Heart right ventricle (tissue), 16 donors: ENCODE data around the gene CREBRF. TPM values are rescaled to one million over a fixed set of nuclear protein-coding genes. Genes with fewer than 3 reads are reported as not detected.

Experiments used
- ATAC-seq, 8 donors: fragments of 200-7000 bp; cut with Tn5 transposase; one replicate each; pipeline ENCODE4 v1.9.1; 2020; ENCODE audit warnings: mild to moderate bottlenecking in 8 of 8, moderate library complexity in 8 of 8, moderate number of reproducible peaks in 1 of 8
- DNase-seq, 2 donors: peaks; one replicate each; pipeline ENCODE4 v3.0.0-alpha.2; 2020
- H3K27ac ChIP-seq, 10 donors: fragments of 200-600 bp; sonication (generic) in 2 of 10; one replicate each; pipeline versions ENCODE4 v1.5.0 to v1.8.0; 2020 to 2022; ENCODE audit warnings: mild to moderate bottlenecking in 3 of 10
- H3K27me3 ChIP-seq, 7 donors: fragments of 200-600 bp; one replicate each; pipeline ENCODE4 v1.8.0; 2021 to 2022; ENCODE audit warnings: mild to moderate bottlenecking in 2 of 7
- H3K36me3 ChIP-seq, 9 donors: fragments of 200-600 bp; sonication (generic) in 1 of 9; one replicate each; pipeline versions ENCODE4 v1.5.0 to v1.8.0; 2020 to 2022; ENCODE audit warnings: mild to moderate bottlenecking in 2 of 9
- H3K4me1 ChIP-seq, 9 donors: fragments of 200-600 bp; sonication (generic) in 1 of 9; one replicate each; pipeline versions ENCODE4 v1.5.0 to v1.8.0; 2020 to 2022; ENCODE audit warnings: mild to moderate bottlenecking in 4 of 9
- H3K4me3 ChIP-seq, 10 donors: fragments of 200-600 bp; sonication (generic) in 2 of 10; one replicate each; pipeline versions ENCODE4 v1.5.0 to v1.8.0; 2020 to 2022; ENCODE audit warnings: mild to moderate bottlenecking in 7 of 10, moderate library complexity in 2 of 10
- H3K9me3 ChIP-seq, 11 donors: fragments of 200-600 bp in 10 of 11; sonication (generic) in 2 of 11; one replicate each; pipeline versions ENCODE4 v1.5.0 to v1.8.0; 2013 to 2022; ENCODE audit warnings: mild to moderate bottlenecking in 2 of 11, control low read depth in 1 of 11, moderate library complexity in 1 of 11
- WGBS, 2 donors: extraction: QIAGEN DNeasy Blood & Tissue Kit; methylation state at CpG; one replicate each; pipeline ENCODE4 v1.1.7; 2013; ENCODE audit warnings: inconsistent platforms in 1 of 2; 5-methylcytosine and 5-hydroxymethylcytosine counted together
- intact Hi-C, 10 donors: fragments of 100-400 bp; cut with DNase I; formaldehyde crosslinking; loops; one replicate each; pipeline versions ENCODE4 v1.11.1 to v1.14.2; 2022
- polyA plus RNA-seq, 2 donors: library from polyadenylated mRNA; stranded (reverse); fragments of 200-250 nt; gene quantifications; one replicate each; pipeline ENCODE4 v1.2.3, GENCODE V29; 2013
- total RNA-seq, 10 donors: library from RNA; stranded (reverse); fragmentation: NEBNext Ultra II Directional in 3 of 10; extraction: Animal tissue kit (Norgen Biotek cat#: 25700) in 3 of 10; gene quantifications; one replicate each; pipeline versions ENCODE4 v1.2.1 to v1.2.4, GENCODE V29; 2021 to 2023
- TF ChIP-seq, protein P1 (sequence below), 9 donors: fragments of 200-600 bp; sonication (generic) in 2 of 9; IDR thresholded peaks; one replicate each; pipeline versions ENCODE4 v1.5.0 to v1.8.0; 2021 to 2022; ENCODE audit warnings: antibody characterized with exemption in 9 of 9, mild to moderate bottlenecking in 5 of 9, moderate library complexity in 1 of 9
- donor health status: Arrhythmogenic right ventricular cardiomyopathy.
- donor health status: ischemic (EF 13 %, LVEDD 7.1; RV severe dilation, severe dysfunction).
- donor health status: healthy with polysubstance abuse.
- donor health status: DM: no; HTN: yes; CAD: no.
- donor health status: DM: no; HTN: no; CAD: no.
- donor health status: ischemic (EF 25% LVEDD 6.9; RV normal size, moderate dysfunction).
- donor health status: ischemic (EF 25% LVEDD 5.7; RV mildly dilated, moderate dysfunction).
- donor health status: healthy.
- donor health status: DM: yes; HTN: yes; CAD: no.
- donor health status: Ischemic cardiomyopathy.
- donor health status: ischemic (EF 35%, LVEDD 5.7; RV mildly dilated, moderate dysfunction).
- donor health status: nonischemic (EF 11% LVEDD 7.7; RV severe dilation, severe dysfunction).
- donor health status: DM: yes; HTN: yes; CAD: no.
- donor health status: PGD.
- donor health status: ischemic (EF 29% LVEDD 5.4; RV normal size, mild dysfunction).
- donor health status: nonischemic (EF 23%, LVEDD 6.1; RV moderate dilation, normal function).

Gene CREBRF
- total and polyA plus RNA-seq, 12 donors = 1.5 to 31.1 (median 27.7) TPM

DNA sequence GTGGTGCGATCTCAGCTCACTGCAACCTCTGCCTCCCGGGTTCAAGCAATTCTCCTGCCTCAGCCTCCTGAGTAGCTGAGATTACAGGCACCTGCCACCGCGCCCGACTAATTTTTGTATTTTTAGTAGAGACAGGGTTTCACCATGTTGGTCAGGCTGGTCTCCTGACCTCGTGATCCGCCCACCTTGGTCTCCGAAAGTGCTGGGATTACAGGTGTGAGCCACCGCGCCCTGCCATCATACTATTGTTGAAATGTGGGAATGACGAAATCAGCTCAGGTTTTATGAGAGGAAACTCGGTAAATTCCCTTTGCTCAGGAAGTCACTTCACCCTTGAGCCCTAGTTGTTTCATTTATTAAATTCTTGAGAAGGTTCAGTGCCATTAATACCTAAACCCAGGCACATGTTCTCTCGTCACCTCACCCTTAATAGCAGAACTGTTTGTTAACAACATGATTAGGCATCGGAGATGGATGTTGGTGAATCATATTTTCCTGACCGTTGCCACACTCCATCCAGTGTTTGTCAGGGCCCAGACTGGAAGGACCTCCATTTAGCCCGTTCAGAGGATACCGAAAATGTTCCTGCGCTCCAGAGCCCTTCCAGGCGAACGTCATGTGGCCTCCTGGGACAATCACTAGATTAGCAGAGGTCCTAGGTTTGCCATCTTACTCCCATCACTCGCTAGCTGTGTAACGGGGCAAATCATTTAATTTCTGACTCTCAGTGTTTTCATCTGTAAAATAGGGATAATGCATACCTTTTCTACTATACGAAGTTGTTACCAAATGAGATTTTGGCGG is 20.0 kb upstream of the CREBRF start:
- H3K4me3 ChIP-seq = peak overlapping the region in 2 of 10 donors; percentile 22 to 28
- no peaks in the 10 kb centered on the region for H3K27me3 ChIP-seq
- TF ChIP-seq, protein P1, sequence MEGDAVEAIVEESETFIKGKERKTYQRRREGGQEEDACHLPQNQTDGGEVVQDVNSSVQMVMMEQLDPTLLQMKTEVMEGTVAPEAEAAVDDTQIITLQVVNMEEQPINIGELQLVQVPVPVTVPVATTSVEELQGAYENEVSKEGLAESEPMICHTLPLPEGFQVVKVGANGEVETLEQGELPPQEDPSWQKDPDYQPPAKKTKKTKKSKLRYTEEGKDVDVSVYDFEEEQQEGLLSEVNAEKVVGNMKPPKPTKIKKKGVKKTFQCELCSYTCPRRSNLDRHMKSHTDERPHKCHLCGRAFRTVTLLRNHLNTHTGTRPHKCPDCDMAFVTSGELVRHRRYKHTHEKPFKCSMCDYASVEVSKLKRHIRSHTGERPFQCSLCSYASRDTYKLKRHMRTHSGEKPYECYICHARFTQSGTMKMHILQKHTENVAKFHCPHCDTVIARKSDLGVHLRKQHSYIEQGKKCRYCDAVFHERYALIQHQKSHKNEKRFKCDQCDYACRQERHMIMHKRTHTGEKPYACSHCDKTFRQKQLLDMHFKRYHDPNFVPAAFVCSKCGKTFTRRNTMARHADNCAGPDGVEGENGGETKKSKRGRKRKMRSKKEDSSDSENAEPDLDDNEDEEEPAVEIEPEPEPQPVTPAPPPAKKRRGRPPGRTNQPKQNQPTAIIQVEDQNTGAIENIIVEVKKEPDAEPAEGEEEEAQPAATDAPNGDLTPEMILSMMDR (IDR thresholded peaks at IDR 0.05) = no peak
- H3K9me3 ChIP-seq = no peaks in the 10 kb centered on the region
- intact Hi-C loops = no loop called here
- peaks cover 0 to 39% (median 16%) of the 10 kb centered on the region in 9 donors for H3K4me1 ChIP-seq
- DNase-seq (no peak), ATAC-seq (no peak)
- H3K36me3 ChIP-seq = peaks cover 0 to 23% (median 8%) of the 10 kb centered on the region in 9 donors
- 90 to 91% methylated on average over 24 of the region's 24 CpGs for WGBS, 2 donors
- H3K27ac ChIP-seq = peak overlapping the region in 9 of 10 donors; percentile 4 to 87 (median 62)

DNA sequence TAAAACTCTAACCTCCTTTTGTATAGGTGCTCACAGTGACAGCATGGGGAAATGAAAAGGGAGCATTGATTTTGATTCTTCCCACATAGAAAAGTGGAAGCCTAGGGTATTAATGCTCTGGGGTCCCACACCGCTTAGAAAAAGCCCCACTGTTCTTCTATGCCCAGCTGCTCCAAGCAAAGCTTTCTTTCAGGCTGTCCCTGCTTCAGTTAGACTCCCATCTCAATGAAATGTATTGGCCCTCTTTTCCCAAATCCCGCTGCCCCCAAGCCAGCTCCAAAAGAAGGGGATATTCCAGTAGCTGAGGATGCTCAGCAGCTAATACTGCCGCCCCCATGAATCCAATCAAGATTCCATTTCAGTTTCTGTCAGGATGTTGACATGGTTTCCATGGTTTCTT is 17.0 kb upstream of the CREBRF start:
- Histone ChIP-seq H3K4me1 (peaks cover 0 to 32% (median 16%) of the 10 kb centered on the region in 9 donors), H3K36me3 (peaks cover 0 to 17% (median 8%) of the 10 kb centered on the region in 9 donors), H3K4me3 (no peak overlapping the region), H3K27ac (no peak overlapping the region), H3K27me3 (no peaks in the 10 kb centered on the region), H3K9me3 (no peaks in the 10 kb centered on the region)
- intact Hi-C loops = no loop called here
- TF ChIP-seq, protein P1 (IDR thresholded peaks at IDR 0.05) = no peak
- 82 to 83% methylated on average over 3 of the region's 3 CpGs for WGBS, 2 donors
- DNase-seq = no peak
- ATAC-seq = no peak

DNA sequence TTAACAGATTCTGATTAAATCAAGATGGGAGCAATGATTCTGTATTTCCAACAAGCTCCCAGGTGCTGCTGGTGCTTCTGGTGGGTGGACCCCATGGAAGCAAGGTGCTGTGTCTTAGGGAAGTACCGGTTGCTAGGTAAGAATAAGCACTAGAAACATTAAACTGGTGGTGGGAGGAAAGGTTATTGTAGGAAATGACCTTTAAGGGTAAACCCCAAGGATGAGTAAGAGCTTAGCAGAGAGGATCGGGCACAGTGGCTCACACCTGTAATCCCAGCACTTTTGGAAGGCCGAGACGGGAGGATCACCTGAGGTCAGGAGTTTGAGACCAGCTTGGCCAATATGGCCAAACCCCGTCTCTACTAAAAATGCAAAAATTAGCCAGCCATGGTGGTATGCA is 16.2 kb upstream of the CREBRF start:
- peaks cover 0 to 9% (median under 1%) of the 10 kb centered on the region in 9 donors for H3K36me3 ChIP-seq
- ATAC-seq = no peak
- TF ChIP-seq, protein P1 (IDR thresholded peaks at IDR 0.05) = no peak
- no peak overlapping the region for H3K27ac ChIP-seq
- no peak for DNase-seq
- 95 to 98% methylated on average over 5 of the region's 5 CpGs for WGBS, 2 donors
- no peaks in the 10 kb centered on the region for H3K9me3 ChIP-seq
- H3K27me3 ChIP-seq = no peaks in the 10 kb centered on the region
- no peak overlapping the region for H3K4me3 ChIP-seq
- intact Hi-C loops = no loop called here
- peaks cover 0 to 26% (median 15%) of the 10 kb centered on the region in 9 donors for H3K4me1 ChIP-seq

DNA sequence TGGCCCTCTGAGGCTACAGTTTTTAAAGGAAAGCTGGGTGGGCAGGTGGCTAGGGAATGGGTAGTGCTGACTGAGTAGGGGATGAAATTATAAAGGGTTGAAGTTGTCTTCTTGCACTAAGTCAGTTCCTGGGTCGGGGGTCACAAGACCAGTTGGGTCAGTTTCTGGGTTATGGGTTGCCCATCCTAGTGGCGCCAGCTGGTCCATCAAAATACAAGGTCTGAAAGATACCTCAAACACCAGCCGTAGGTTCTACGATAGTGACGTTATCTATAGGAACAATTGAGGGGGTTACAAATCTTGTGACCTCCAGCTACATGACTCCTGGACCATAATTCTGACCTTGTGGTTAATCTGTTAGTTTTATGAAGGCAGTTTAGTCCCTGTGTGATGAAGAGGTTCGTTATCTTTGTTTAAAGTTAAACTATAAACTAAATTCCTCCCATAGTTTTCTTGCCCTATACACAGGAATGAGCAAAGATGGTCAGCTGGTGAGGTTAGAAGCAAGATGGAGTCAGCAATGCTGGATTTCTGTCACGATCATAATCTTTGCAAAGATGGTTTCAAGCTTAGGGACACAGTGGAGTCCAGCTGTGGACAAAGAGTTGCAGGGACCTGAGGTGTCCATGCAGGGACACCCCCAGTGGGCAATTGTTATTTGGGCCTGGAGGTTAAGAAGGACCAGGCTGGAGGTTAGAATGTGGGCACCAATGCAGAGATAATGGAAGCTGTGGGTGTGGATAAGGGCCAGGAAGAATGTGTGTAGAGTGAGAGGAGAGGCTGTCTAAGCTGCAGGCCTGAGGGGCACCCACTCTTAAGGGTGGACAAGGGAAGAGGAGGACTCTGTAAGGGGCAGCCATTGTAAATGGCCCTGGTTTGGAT is 14.0 kb upstream of the CREBRF start:
- Histone ChIP-seq H3K9me3 (no peaks in the 10 kb centered on the region), H3K36me3 (no peaks in the 10 kb centered on the region), H3K27me3 (no peaks in the 10 kb centered on the region), H3K4me3 (no peak overlapping the region), H3K4me1 (peaks cover 0 to 6% (median 0%) of the 10 kb centered on the region in 9 donors), H3K27ac (no peak overlapping the region)
- ATAC-seq = no peak
- DNase-seq = no peak
- 84 to 86% methylated on average over 7 of the region's 7 CpGs for whole genome bisulfite sequencing, 2 donors
- intact Hi-C loops = no loop called here
- TF ChIP-seq, protein P1 (IDR thresholded peaks at IDR 0.05) = no peak
